IMR-90 (cell line): Measurements from ENCODE around the gene CTNNA2.

Source experiments
- BHLHE40 ChIP-seq: fragments of 150-350 bp; IDR thresholded peaks from 2 replicates; pipeline ENCODE4 v1.6.1; 2016; ENCODE audit warnings: mild to moderate bottlenecking, low read depth, low read length
- CTCF ChIP-seq: conservative IDR thresholded peaks from 2 replicates; pipeline ENCODE4 v1.5.1; 2012; ENCODE audit warnings: mild to moderate bottlenecking, low read depth, low read length, improper control_type of control experiment
- FOS ChIP-seq: fragments of 150-350 bp; IDR thresholded peaks from 2 replicates; pipeline ENCODE4 v1.6.1; 2016; ENCODE audit warnings: low read depth, low read length
- MAFK ChIP-seq: IDR thresholded peaks from 2 replicates; pipeline ENCODE4 v1.6.1; 2012; ENCODE audit warnings: low read depth, low read length, improper control_type of control experiment
- MAZ ChIP-seq: IDR thresholded peaks from 2 replicates; pipeline ENCODE4 v1.6.1; 2012; ENCODE audit warnings: low read depth, mild to moderate bottlenecking, low read length, improper control_type of control experiment, moderate library complexity, borderline replicate concordance
- NFE2L2 ChIP-seq: fragments of 150-350 bp; IDR thresholded peaks from 2 replicates; pipeline ENCODE4 v1.6.1; 2016; ENCODE audit warnings: low read depth, mild to moderate bottlenecking, low read length
- POLR2A ChIP-seq: IDR thresholded peaks from 2 replicates; pipeline ENCODE4 v1.6.1; 2012; ENCODE audit warnings: mild to moderate bottlenecking, low read depth, low read length
- RAD21 ChIP-seq: IDR thresholded peaks from 2 replicates; pipeline ENCODE4 v1.6.1; 2012; ENCODE audit warnings: low read length, improper control_type of control experiment
- RFX5 ChIP-seq: IDR thresholded peaks from 2 replicates; pipeline ENCODE4 v1.8.0; 2012; ENCODE audit warnings: low read depth, mild to moderate bottlenecking, low read length, moderate library complexity

GRCh38 chr2:80008596-80008995 lies 495.7 kb downstream of the CTNNA2 start:
- TF ChIP-seq POLR2A: no peak
- TF ChIP-seq RAD21: no peak
- no peak for TF ChIP-seq MAZ
- no peak for TF ChIP-seq CTCF
- TF ChIP-seq FOS: no peak
- TF ChIP-seq BHLHE40: no peak
- no peak for TF ChIP-seq RFX5
- TF ChIP-seq MAFK: no peak
- no peak for TF ChIP-seq NFE2L2
